Measurements from ENCODE around the gene DPM2.

GRCh38 chr9:127979333-127980059 is 41.8 kb upstream of the DPM2 start:
- no peak for TF ChIP-seq CTCF (IDR thresholded peaks at IDR 0.05)
- TF ChIP-seq ZSCAN20 (CRISPR knock-in tag; IDR thresholded peaks at IDR 0.05): no peak
- TF ChIP-seq JUNB (IDR thresholded peaks at IDR 0.05): no peak
- TF ChIP-seq HDAC2 (IDR thresholded peaks at IDR 0.05): no peak

All from A549 (cell line).